DMS153 treated with DMSO at 0.1 percent for 48 hours (cell line): ENCODE measurements around the gene NCKAP5.

Experiments
- DNase-seq: peaks from one replicate; lab custom pipeline; 2025; ENCODE audit not compliant: unreplicated experiment; lab: John Stamatoyannopoulos, UW

NCKAP5 gene

DNA sequence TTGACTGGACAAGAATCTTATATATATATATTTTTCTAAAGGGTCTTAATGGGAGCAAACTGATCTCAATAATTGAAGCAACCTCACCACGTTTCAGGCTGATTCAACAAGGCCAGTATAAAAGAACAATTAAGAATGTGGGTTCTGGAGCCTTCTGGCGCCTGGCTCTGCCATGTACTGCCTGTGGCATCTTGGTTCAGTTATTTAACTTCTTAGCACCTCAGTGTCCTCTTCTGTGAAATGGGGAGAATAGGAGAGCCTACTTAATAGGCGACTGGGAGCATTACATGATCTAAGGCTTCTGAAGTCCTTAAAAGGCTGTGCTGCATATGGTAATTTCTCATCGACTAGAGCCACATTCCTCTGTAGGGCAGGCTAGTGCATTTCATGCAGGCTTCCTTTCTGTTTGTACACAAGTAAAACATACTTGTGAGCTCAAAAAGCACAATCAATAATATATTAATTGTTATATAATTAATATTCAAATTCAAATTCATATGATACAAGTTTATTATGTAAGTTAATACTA lies 779.9 kb downstream of the NCKAP5 start:
- no peak for DNase-seq

- no peak for DNase-seq
Measured at GRCh38 chr2:132783883-132784282, 784.4 kb downstream of the NCKAP5 start.

DNA sequence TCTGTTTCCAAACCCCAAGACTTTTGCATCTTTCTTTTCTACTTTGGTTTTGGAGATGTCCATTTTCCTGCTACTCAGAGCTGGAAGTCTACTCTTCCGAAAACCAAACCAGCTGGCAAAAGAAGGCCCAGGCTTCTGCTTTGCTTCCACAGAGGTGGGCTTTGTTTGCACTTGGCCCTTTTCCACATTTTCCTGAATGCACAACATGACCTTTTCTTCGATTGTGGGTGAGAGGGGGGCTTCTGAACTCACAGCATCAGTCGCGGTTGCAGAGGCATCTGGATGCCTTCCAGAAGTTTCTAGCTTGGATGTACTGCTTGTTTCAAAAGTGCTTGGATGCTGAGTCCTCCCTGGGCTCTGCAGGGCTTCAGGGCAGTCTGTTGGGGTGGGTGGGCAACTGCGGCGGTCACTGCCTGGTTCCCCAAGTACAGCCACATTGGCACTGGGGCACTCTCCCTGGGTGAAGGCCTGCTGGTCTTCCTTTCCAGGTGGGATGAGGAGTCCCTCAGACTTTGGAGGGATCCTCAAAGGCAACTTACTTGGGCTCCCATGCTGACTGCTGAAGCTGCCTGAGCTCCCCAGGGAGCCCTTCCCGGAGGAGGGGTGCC lies 786.0 kb downstream of the NCKAP5 start:
- DNase-seq, result no peak

- no peak for DNase-seq
Measured at GRCh38 chr2:132780651-132781050, 787.6 kb downstream of the NCKAP5 start.

DNA sequence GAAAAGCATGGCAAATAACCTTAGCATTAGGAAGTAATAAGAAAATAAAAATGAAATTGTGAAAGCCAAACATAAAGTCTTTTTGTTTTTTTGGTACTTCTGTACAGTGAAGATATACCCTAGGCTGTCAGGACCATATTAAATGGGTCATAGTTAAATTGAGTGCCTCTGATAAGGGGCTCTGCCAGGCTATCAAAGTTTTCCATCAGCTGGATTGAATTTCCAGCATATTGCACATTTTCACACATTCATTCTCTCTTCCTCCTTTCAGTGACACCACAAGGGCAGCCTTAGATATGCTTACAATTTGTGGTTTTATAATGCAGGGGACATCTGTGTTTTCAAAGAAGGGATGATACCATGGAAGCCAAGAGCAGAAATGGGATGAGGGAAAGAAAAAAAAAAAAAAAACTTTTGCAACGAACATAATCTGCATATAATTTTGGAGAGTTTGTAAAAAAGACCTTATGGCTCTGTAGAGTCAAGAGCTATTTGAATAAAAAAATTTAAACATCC lies 789.0 kb downstream of the NCKAP5 start:
- no peak for DNase-seq

GRCh38 chr2:132776287-132776686 lies 792.0 kb downstream of the NCKAP5 start:
- DNase-seq, result no peak

- no peak for DNase-seq
Measured at GRCh38 chr2:132774189-132774588, 794.1 kb downstream of the NCKAP5 start.

- no peak for DNase-seq
Measured at GRCh38 chr2:132773331-132773730, 794.9 kb downstream of the NCKAP5 start.

DNA sequence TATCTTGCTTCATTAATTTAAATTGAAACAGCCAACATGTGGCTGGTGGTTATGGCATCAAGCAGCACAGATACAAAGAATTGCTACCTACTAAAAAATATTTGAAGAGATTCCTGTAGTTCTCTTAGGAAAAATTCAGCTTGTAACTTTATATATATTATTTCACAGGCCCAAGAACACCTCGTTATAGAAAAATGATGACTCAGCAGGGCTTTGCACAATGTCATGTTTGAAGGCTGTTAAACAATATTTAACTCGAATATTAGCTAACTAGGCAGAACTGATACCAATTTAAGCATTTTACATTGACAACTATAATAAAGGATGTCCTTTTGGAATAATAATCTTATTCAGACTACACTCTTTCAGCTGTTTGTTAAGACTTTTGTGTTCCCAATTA lies 795.9 kb downstream of the NCKAP5 start:
- no peak for DNase-seq

DNA sequence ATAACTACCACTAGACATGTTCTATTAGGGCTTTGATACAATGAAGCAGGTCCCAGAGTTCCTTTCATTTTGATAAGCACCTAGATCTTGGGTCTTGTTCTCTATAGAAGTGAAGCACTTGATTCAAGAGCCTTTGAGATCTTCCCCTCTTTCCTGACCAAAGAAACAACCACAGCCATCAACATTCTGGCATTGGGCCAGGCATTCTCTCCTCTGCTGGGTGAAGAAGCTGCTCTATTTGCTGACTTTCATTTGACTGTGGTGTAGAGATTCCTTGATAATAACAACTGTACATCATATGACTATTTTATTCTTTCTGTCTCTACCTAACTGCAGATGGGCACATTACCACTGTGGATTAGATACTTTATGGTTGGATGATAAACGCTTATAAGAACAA lies 801.7 kb downstream of the NCKAP5 start:
- no peak for DNase-seq

DNA sequence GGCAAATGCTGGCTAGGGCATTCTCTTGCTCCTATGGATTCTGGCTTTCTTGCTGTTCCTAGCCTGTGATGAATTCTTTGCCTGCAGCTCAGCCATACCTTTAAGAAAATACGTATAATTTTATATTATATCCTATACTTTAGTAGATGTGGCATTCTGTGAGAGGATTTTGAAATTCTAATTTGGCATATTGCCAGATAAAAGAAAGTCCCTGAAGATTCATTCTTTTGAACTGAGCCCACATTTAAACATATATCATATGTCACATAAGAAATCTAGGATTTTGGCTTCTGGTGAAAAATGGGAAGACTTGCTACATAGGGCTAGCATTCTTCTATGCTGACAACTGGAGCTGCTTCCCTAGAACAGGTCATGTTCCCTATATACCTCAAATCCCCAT lies 806.8 kb downstream of the NCKAP5 start:
- no peak for DNase-seq

GRCh38 chr2:132760971-132761370 lies 807.3 kb downstream of the NCKAP5 start:
- DNase-seq, result no peak

GRCh38 chr2:132760405-132760804 lies 807.9 kb downstream of the NCKAP5 start:
- DNase-seq, result no peak

DNA sequence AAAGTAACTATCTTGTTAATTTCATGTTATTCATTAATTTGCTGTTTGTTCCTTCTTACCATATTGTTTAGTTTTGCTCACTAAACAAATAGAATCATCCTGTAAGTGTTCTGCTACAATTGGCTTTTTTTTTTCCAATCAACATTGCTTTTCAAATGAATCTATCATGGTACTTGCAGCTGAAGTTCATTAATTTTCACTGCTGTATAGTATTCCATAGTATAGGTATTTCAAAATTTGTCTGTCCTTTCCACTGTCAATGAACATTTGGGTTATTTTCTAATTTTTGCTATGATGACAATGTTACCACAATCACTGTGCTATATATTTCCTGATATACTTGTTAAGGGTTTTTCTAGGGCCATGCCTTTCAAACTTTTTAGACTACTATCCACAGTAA lies 809.3 kb downstream of the NCKAP5 start:
- no peak for DNase-seq

- no peak for DNase-seq
Measured at GRCh38 chr2:132757676-132758075, 810.6 kb downstream of the NCKAP5 start.

- DNase-seq, result no peak
Measured at GRCh38 chr2:132757002-132757589, 811.2 kb downstream of the NCKAP5 start.

DNA sequence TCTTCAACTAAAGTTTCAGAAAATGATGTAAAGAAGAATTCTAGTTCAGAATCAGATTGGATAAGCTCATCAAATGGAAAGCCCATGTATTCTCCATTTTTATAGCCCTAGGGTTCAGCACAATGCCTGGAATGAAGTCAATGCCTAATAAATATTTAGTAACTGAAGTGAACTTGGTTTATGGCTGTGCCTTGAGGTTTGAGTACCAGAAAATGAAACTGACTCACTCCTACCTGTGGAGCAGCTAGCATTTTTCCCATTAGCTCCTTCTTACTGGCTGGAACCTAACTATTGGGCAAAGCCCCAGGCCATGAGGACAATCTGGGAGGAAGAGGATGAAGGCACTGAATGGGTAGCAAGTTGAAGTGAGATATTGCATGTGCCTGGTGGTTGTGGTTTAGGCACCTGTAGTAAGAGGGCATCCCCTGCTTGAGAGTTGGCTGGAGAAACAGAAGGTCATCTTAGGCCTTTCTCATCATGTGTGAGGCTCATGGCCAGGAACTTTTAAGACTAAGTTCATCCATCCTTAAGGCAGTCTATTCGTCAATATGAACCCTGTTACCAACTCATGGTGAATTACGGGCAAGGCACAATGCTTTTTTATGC lies 813.3 kb downstream of the NCKAP5 start:
- no peak for DNase-seq

DNA sequence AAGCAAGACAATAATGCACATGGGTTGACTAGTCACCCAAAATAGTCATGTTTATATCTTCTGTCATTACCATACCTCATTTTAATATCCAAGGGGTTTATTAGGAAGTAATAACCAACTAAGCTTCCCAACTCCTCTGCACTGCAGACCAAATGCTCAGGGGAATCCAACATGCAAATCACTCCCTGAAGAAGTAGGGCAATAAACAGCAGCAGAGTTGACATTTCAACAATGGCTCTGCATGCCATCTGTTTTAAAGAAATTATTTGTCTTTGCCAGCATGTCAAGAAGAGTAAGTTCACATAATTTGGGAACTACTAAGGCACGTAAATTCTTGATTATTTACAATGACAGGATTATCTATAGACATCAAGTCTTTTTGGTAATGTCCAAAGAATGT lies 813.9 kb downstream of the NCKAP5 start:
- no peak for DNase-seq

GRCh38 chr2:132752421-132753206 lies 815.6 kb downstream of the NCKAP5 start:
- DNase-seq, result no peak

DNA sequence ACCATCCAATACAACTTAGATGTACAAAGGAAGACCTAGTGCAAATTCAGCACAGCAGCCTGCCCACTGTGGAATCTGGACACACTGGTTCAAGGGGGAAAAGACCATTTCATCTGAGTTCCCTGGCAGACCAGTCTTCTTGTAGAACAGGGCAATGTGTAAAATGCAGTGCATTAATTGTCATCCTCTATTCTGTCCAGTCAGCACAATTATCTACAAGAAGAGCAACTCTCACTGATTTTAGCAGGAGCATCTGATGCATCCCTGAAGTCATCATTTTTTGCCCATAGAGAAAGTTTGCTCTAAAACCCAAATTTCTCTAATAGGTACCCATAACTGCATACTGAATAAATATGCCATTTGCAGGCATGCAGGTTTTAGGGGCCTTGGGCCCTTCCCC lies 816.4 kb downstream of the NCKAP5 start:
- no peak for DNase-seq

- no peak for DNase-seq
Measured at GRCh38 chr2:132750606-132751005, 817.7 kb downstream of the NCKAP5 start.

- no peak for DNase-seq
Measured at GRCh38 chr2:132747046-132747445, 821.2 kb downstream of the NCKAP5 start.
